HepG2 (cell line): ENCODE data around the gene STAP2. TPM values are rescaled to one million over a fixed set of nuclear protein-coding genes. Genes with fewer than 3 reads are reported as not detected.

Experiments
- FOXM1 ChIP-seq: sonication (generic); formaldehyde crosslinking; IDR thresholded peaks from 2 replicates; pipeline ENCODE4 v1.5.0; 2020; ENCODE audit warnings: missing genetic modification reagents
- GATA4 ChIP-seq: sonication (generic); IDR thresholded peaks from 2 replicates; pipeline ENCODE4 v1.6.1; 2016; ENCODE audit warnings: antibody characterized with exemption, low read depth, borderline replicate concordance
- HES4 ChIP-seq: sonication (generic); formaldehyde crosslinking; IDR thresholded peaks from 2 replicates; pipeline ENCODE4 v1.9.0; 2021; ENCODE audit warnings: mild to moderate bottlenecking, missing genetic modification reagents, borderline replicate concordance
- IRF9 ChIP-seq: sonication (generic); formaldehyde crosslinking; IDR thresholded peaks from 2 replicates; pipeline ENCODE4 v1.8.0; 2022; ENCODE audit warnings: missing genetic modification reagents, mild to moderate bottlenecking, borderline replicate concordance
- MYC ChIP-seq: sonication (generic); formaldehyde crosslinking; IDR thresholded peaks from 2 replicates; pipeline ENCODE4 v1.9.0; 2021; ENCODE audit warnings: missing genetic modification reagents, borderline replicate concordance
- NCOA1 ChIP-seq: sonication (generic); formaldehyde crosslinking; IDR thresholded peaks from 2 replicates; pipeline ENCODE4 v1.9.0; 2021; ENCODE audit warnings: missing genetic modification reagents
- NR0B2 ChIP-seq: sonication (generic); formaldehyde crosslinking; IDR thresholded peaks from 2 replicates; pipeline ENCODE4 v1.4.0; 2020; ENCODE audit warnings: mild to moderate bottlenecking, missing genetic modification reagents
- PHF8 ChIP-seq: sonication (generic); formaldehyde crosslinking; IDR thresholded peaks from 2 replicates; pipeline ENCODE4 v1.5.0; 2020; ENCODE audit warnings: missing genetic modification reagents
- SCMH1 ChIP-seq: sonication (generic); formaldehyde crosslinking; IDR thresholded peaks from 2 replicates; pipeline ENCODE4 v1.9.0; 2021; ENCODE audit warnings: missing genetic modification reagents, mild to moderate bottlenecking, borderline replicate concordance
- THAP9 ChIP-seq: sonication (generic); formaldehyde crosslinking; IDR thresholded peaks from 2 replicates; pipeline ENCODE4; 2020; ENCODE audit warnings: missing genetic modification reagents, mild to moderate bottlenecking, borderline replicate concordance
- ZNF235 ChIP-seq: sonication (generic); formaldehyde crosslinking; IDR thresholded peaks from 2 replicates; pipeline ENCODE4 v1.8.1; 2023; ENCODE audit warnings: mild to moderate bottlenecking, missing genetic modification reagents, borderline replicate concordance
- ZNF382 ChIP-seq: sonication (generic); formaldehyde crosslinking; IDR thresholded peaks from 2 replicates; pipeline ENCODE4 v1.5.0; 2020; ENCODE audit warnings: missing genetic modification reagents, mild to moderate bottlenecking, borderline replicate concordance
- ZNF460 ChIP-seq: sonication (generic); formaldehyde crosslinking; IDR thresholded peaks from 2 replicates; pipeline ENCODE4 v1.5.1; 2020; ENCODE audit warnings: missing genetic modification reagents, mild to moderate bottlenecking, borderline replicate concordance
- ZNF670 ChIP-seq: sonication (generic); formaldehyde crosslinking; IDR thresholded peaks from 2 replicates; pipeline ENCODE4 v1.8.0; 2022; ENCODE audit warnings: mild to moderate bottlenecking, missing genetic modification reagents, borderline replicate concordance
- polyA plus RNA-seq, 8 experiments: library from polyadenylated mRNA; depleted of rRNA in 3 of 8; stranded (reverse) in 7 of 8; unstranded in 1 of 8; fragments of >200 nt; fragmentation: Illumina TruSeq in 4 of 8; extraction: Trizol in 4 of 8; gene quantifications; 2 replicates each; pipeline versions ENCODE4 v1.2.1 to v1.2.3, GENCODE V29; 2011 to 2016; ENCODE audit warnings: low read depth in 4 of 8, missing spikeins in 1 of 8, mixed read lengths in 1 of 8; ENCODE audit not compliant: insufficient read depth in 1 of 8
- total RNA-seq, 5 experiments: library from RNA; depleted of rRNA; stranded (reverse); fragments of >200 nt; fragmentation: Illumina TruSeq; extraction: Trizol; gene quantifications; 2 replicates each; pipeline ENCODE4 v1.2.3, GENCODE V29; 2016; ENCODE audit warnings: low read depth in 1 of 5
- TF ChIP-seq, protein P1 (sequence below): IDR thresholded peaks from 2 replicates; pipeline ENCODE4 v1.4.0; 2020; ENCODE audit warnings: mild to moderate bottlenecking, missing genetic modification reagents
- TF ChIP-seq, protein P2 (sequence below): conservative IDR thresholded peaks from 2 replicates; pipeline ENCODE4 v1.6.1; 2018; ENCODE audit warnings: missing genetic modification reagents

Gene STAP2
- total and polyA plus RNA-seq, 2 of the 13 experiments (the other 11 are each of a cell fraction or from before 2014, with no cell fraction given): 39.0 to 43.7 TPM

GRCh38 chr19:4342615-4343369, 4.2 kb upstream of the STAP2 start (continued):
- TF ChIP-seq IRF9: no peak; the same call in 1 of the 2 replicates
- no peak; the same call in 1 of the 2 replicates for TF ChIP-seq THAP9 (CRISPR knock-in tag)
- TF ChIP-seq, protein P1, sequence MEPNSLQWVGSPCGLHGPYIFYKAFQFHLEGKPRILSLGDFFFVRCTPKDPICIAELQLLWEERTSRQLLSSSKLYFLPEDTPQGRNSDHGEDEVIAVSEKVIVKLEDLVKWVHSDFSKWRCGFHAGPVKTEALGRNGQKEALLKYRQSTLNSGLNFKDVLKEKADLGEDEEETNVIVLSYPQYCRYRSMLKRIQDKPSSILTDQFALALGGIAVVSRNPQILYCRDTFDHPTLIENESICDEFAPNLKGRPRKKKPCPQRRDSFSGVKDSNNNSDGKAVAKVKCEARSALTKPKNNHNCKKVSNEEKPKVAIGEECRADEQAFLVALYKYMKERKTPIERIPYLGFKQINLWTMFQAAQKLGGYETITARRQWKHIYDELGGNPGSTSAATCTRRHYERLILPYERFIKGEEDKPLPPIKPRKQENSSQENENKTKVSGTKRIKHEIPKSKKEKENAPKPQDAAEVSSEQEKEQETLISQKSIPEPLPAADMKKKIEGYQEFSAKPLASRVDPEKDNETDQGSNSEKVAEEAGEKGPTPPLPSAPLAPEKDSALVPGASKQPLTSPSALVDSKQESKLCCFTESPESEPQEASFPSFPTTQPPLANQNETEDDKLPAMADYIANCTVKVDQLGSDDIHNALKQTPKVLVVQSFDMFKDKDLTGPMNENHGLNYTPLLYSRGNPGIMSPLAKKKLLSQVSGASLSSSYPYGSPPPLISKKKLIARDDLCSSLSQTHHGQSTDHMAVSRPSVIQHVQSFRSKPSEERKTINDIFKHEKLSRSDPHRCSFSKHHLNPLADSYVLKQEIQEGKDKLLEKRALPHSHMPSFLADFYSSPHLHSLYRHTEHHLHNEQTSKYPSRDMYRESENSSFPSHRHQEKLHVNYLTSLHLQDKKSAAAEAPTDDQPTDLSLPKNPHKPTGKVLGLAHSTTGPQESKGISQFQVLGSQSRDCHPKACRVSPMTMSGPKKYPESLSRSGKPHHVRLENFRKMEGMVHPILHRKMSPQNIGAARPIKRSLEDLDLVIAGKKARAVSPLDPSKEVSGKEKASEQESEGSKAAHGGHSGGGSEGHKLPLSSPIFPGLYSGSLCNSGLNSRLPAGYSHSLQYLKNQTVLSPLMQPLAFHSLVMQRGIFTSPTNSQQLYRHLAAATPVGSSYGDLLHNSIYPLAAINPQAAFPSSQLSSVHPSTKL: peak; percentile 48; the same call in 1 of the 2 replicates
- TF ChIP-seq ZNF235: no peak
- no peak for TF ChIP-seq HES4
- no peak for TF ChIP-seq FOXM1 (CRISPR knock-in tag)
- TF ChIP-seq PHF8 (CRISPR knock-in tag): peak; percentile 58; the same call in 1 of the 2 replicates
- 0 out of 2 replicates have a peak, but pooled peaks have one; percentile 5 for TF ChIP-seq ZNF670 (CRISPR knock-in tag)
- TF ChIP-seq NCOA1 (CRISPR knock-in tag): no peak
- no peak for TF ChIP-seq ZNF382
- no peak; the same call in 1 of the 2 replicates for TF ChIP-seq ZNF460
- peak; percentile 70; the same call in 1 of the 2 replicates for TF ChIP-seq MYC (CRISPR knock-in tag)
- peak; percentile 36; the same call in 1 of the 2 replicates for TF ChIP-seq GATA4
- no peak for TF ChIP-seq SCMH1 (CRISPR knock-in tag)
- TF ChIP-seq, protein P2, sequence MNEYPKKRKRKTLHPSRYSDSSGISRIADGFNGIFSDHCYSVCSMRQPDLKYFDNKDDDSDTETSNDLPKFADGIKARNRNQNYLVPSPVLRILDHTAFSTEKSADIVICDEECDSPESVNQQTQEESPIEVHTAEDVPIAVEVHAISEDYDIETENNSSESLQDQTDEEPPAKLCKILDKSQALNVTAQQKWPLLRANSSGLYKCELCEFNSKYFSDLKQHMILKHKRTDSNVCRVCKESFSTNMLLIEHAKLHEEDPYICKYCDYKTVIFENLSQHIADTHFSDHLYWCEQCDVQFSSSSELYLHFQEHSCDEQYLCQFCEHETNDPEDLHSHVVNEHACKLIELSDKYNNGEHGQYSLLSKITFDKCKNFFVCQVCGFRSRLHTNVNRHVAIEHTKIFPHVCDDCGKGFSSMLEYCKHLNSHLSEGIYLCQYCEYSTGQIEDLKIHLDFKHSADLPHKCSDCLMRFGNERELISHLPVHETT (CRISPR knock-in tag): no peak; the same call in 1 of the 2 replicates
- peak; percentile 32; the same call in 1 of the 2 replicates for TF ChIP-seq NR0B2
